Thoracic aorta (tissue), 2 donors: ENCODE results near the gene UBAC2. TPM values are rescaled to one million over a fixed set of nuclear protein-coding genes. Genes with fewer than 3 reads are reported as not detected.

Experiments used
- ATAC-seq: fragments of 150-250 bp; one replicate; pipeline ENCODE4 v1.8.0; 2017; ENCODE audit warnings: low read depth; ENCODE audit not compliant: insufficient number of reproducible peaks, low FRiP score
- DNase-seq: peaks from one replicate; pipeline ENCODE4 v3.0.0-alpha.2; 2020; ENCODE audit warnings: low spot score
- H3K27ac ChIP-seq, 2 donors: fragments of 200-600 bp; sonication (generic); 1 replicate in 1 of 2; 2 replicates in 1 of 2; pipeline ENCODE4 v1.5.1; 2016; ENCODE audit warnings: mild to moderate bottlenecking in 2 of 2, moderate library complexity in 2 of 2
- H3K27me3 ChIP-seq: fragments of 200-600 bp; sonication (generic); replicated peaks from 2 replicates; pipeline ENCODE4 v1.6.0; 2016; ENCODE audit warnings: mild to moderate bottlenecking; ENCODE audit not compliant: insufficient read depth
- H3K36me3 ChIP-seq: fragments of 200-600 bp; sonication (generic); one replicate; pipeline ENCODE4 v1.5.1; 2016
- H3K4me1 ChIP-seq, 2 donors: fragments of 200-600 bp; sonication (generic); 1 replicate in 1 of 2; 2 replicates in 1 of 2; pipeline versions ENCODE4 v1.5.1 to v1.6.0; 2016; ENCODE audit warnings: low read depth in 2 of 2, mild to moderate bottlenecking in 1 of 2; ENCODE audit not compliant: control insufficient read depth in 1 of 2
- H3K4me3 ChIP-seq: fragments of 200-600 bp; sonication (generic); 2 replicates; pipeline ENCODE4 v1.5.1; 2016; ENCODE audit warnings: mild to moderate bottlenecking
- H3K9me3 ChIP-seq: fragments of 200-600 bp; sonication (generic); 2 replicates; pipeline ENCODE4 v1.5.1; 2016
- CTCF ChIP-seq: fragments of 200-600 bp; sonication (generic); IDR thresholded peaks from one replicate; pipeline ENCODE4 v1.5.1; 2019; ENCODE audit warnings: antibody characterized with exemption
- total RNA-seq, 2 donors: library from RNA; depleted of rRNA; stranded (reverse); fragments of >200 nt; gene quantifications; one replicate each; pipeline versions ENCODE4 v1.1.0 to v1.2.3, GENCODE V29; 2016

Gene UBAC2
- total RNA-seq, 2 donors from 2014 or later: 41.3 to 49.7 TPM

DNA sequence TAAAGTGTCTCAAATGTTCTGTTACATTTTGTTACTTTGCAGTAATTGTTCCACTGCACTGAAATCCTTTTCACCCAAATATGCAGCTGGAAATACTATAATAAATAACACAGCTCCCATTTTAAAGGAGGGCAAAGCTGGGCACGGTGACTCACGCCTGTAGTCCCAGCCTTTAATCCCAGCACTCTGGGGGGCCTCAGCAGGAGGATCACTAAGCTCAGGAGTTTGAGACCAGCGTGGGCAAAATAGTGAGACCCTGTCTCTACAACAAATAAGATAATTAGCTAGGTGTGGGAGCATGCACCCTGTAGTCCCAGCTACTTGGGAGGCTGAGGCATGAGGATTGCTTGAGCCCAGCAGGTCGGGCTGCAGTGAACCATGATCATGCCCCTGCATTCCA, 7.5 kb upstream of the UBAC2 start:
- Histone ChIP-seq H3K9me3 (no peaks in the 10 kb centered on the region), H3K27me3 (no peaks in the 10 kb centered on the region), H3K27ac (no peak overlapping the region), H3K36me3 (no peaks in the 10 kb centered on the region), H3K4me3 (no peak overlapping the region), H3K4me1 (no peaks in the 10 kb centered on the region)
- DNase-seq (no peak), ATAC-seq (no peak)
- no peak for TF ChIP-seq CTCF

- H3K4me1 ChIP-seq: peaks cover under 1 to 1% of the 10 kb centered on the region in 2 donors
- H3K9me3 ChIP-seq: no peaks in the 10 kb centered on the region
- no peak for TF ChIP-seq CTCF
- DNase-seq (no peak), ATAC-seq (no peak)
- no peak overlapping the region for H3K27ac ChIP-seq
- H3K27me3 ChIP-seq: no peaks in the 10 kb centered on the region
- no peaks in the 10 kb centered on the region for H3K36me3 ChIP-seq
- H3K4me3 ChIP-seq: no peak overlapping the region
These were observed 4.1 kb upstream of the UBAC2 start for GRCh38 chr13:99196466-99197116.

DNA sequence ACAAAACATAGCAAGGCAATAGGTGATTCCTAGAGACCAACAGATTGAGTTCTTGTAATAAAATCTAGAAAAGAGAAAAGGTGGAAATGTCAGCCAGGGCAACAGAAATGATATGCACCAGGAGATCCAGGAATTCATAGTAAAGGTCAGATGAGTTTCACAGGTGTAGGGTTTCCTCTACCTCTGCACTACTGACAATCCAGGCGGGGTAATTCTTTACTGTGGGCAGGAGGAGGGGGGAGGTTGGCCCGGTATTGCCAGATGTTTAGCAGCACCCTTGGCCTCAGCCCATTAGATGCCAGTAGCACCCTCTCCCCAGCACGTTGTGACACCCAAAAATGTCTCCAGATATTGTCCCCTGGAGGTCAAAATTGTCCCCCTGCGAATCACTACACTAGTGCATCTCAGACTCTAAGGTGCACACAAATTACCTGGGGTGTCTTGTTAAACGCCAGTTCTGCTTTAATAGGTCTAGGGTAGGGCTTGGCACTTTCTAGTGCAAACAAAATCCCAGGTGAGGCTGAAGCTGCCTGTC, 3.5 kb upstream of the UBAC2 start:
- H3K36me3 ChIP-seq: no peaks in the 10 kb centered on the region
- H3K9me3 ChIP-seq: no peaks in the 10 kb centered on the region
- H3K4me3 ChIP-seq: no peak overlapping the region
- no peak for TF ChIP-seq CTCF
- no peak for ATAC-seq
- DNase-seq: no peak
- H3K27ac ChIP-seq: no peak overlapping the region
- H3K27me3 ChIP-seq: no peaks in the 10 kb centered on the region
- H3K4me1 ChIP-seq: peaks cover 6 to 7% of the 10 kb centered on the region in 2 donors

GRCh38 chr13:99199541-99200431, 868 bp upstream of the UBAC2 start:
- Histone ChIP-seq H3K9me3 (no peaks in the 10 kb centered on the region), H3K27ac (peak overlapping the region; percentile 96 to 97), H3K36me3 (no peaks in the 10 kb centered on the region), H3K27me3 (no peaks in the 10 kb centered on the region), H3K4me3 (peak overlapping the region; percentile 95), H3K4me1 (peaks cover 9 to 12% of the 10 kb centered on the region in 2 donors)
- ATAC-seq: peak; percentile 19
- TF ChIP-seq CTCF: no peak
- no peak for DNase-seq
